GM12878 (cell line): ENCODE data around the gene RFWD3. TPM values are rescaled to one million over a fixed set of nuclear protein-coding genes. Genes with fewer than 3 reads are reported as not detected.

Source experiments
- ATAC-seq: fragments of 200-7000 bp; cut with Tn5 transposase; 3 replicates; pipeline ENCODE4 v1.9.1; 2020; ENCODE audit warnings: mild to moderate bottlenecking, moderate library complexity
- BruUV-seq: library from RNA; stranded (reverse); fragments of 400-500 nt; replicated peaks from 2 replicates; lab custom pipeline; 2021; lab: Mats Ljungman, UMichigan
- CTCF ChIA-PET: fragments of 300-600 bp; sonication (Branson Sonifier 250); formaldehyde crosslinking; extraction: SDS; loops from one replicate; lab custom pipeline; 2021; ENCODE audit warnings: inconsistent platforms; lab: Yijun Ruan, JAX
- POLR2A ChIA-PET: fragments of 350-600 bp; formaldehyde crosslinking; extraction: SDS; loops from one replicate; lab custom pipeline; 2021; ENCODE audit warnings: inconsistent platforms; lab: Charles Lee
- RAD21 ChIA-PET: fragments of 300-600 bp; sonication (Branson Sonifier 250); formaldehyde crosslinking; loops from one replicate; lab custom pipeline; 2023; ENCODE audit warnings: antibody characterized with exemption; ENCODE audit not compliant: unreplicated experiment; lab: Charles Lee
- SMC1A ChIA-PET: fragments of 300-600 bp; sonication (Branson Sonifier 250); formaldehyde crosslinking; loops from one replicate; lab custom pipeline; 2023; ENCODE audit not compliant: unreplicated experiment, uncharacterized antibody; lab: Charles Lee
- DNase-seq: peaks from one replicate; pipeline ENCODE4 v3.0.0-alpha.2; 2011; ENCODE audit warnings: low read depth, low spot score
- FAIRE-seq: peaks from 3 replicates; lab custom pipeline; 2011; peaks lifted over from hg19 to GRCh38; lab: Jason Lieb, UNC
- H2AFZ ChIP-seq: 2 replicates; pipeline ENCODE4 v1.6.0; 2011; ENCODE audit warnings: low read depth, low read length, control low read depth; ENCODE audit not compliant: control insufficient read depth
- H3K27ac ChIP-seq: 2 replicates; pipeline ENCODE4 v1.5.1; 2011; ENCODE audit warnings: control low read depth; ENCODE audit not compliant: control insufficient read depth, insufficient read depth
- H3K27me3 ChIP-seq, 2 experiments: replicated peaks in 1 of 2; 2 replicates each; pipeline versions ENCODE4 v1.6.0 to v1.6.1; 2011; ENCODE audit warnings: low read length in 1 of 2; ENCODE audit not compliant: control insufficient read depth in 2 of 2, insufficient read depth in 2 of 2
- H3K36me3 ChIP-seq, 2 experiments: 2 replicates each; pipeline ENCODE4 v1.5.1; 2011; ENCODE audit warnings: low read length in 1 of 2; ENCODE audit not compliant: control insufficient read depth in 2 of 2, insufficient read depth in 2 of 2
- H3K4me1 ChIP-seq: 2 replicates; pipeline ENCODE4 v1.6.1; 2011; ENCODE audit warnings: mild to moderate bottlenecking, low read length, moderate library complexity, mixed read lengths; ENCODE audit not compliant: control insufficient read depth, insufficient read depth
- H3K4me2 ChIP-seq: 2 replicates; pipeline ENCODE4 v1.6.0; 2011; ENCODE audit warnings: control low read depth; ENCODE audit not compliant: control insufficient read depth, insufficient read depth
- H3K4me3 ChIP-seq: fragments of 200-600 bp; sonication (generic); 2 replicates; pipeline ENCODE4 v1.5.1; 2016
- H3K79me2 ChIP-seq: 2 replicates; pipeline ENCODE4 v1.6.0; 2011; ENCODE audit warnings: low read length; ENCODE audit not compliant: control insufficient read depth, insufficient read depth
- H3K9ac ChIP-seq: 2 replicates; pipeline ENCODE4 v1.8.0; 2011; ENCODE audit warnings: low read length, control low read depth, mixed read lengths; ENCODE audit not compliant: control insufficient read depth, insufficient read depth
- H3K9me3 ChIP-seq: replicated peaks from 3 replicates; pipeline ENCODE4 v1.5.1; 2011; ENCODE audit warnings: mild to moderate bottlenecking, low read length; ENCODE audit not compliant: control insufficient read depth, insufficient read depth
- H4K20me1 ChIP-seq: 2 replicates; pipeline ENCODE4 v1.6.0; 2011; ENCODE audit not compliant: control insufficient read depth, insufficient read depth
- ATF7 ChIP-seq: fragments of 450-650 bp; IDR thresholded peaks from 2 replicates; pipeline ENCODE4 v1.6.1; 2016; ENCODE audit warnings: low read depth, mild to moderate bottlenecking
- BCL11A ChIP-seq: IDR thresholded peaks from 2 replicates; pipeline ENCODE4 v1.6.1; 2011; ENCODE audit warnings: low read depth, low read length
- CHD4 ChIP-seq: fragments of 200-600 bp; sonication (generic); IDR thresholded peaks from 2 replicates; pipeline ENCODE4 v1.6.1; 2016; ENCODE audit warnings: mild to moderate bottlenecking
- MYC ChIP-seq: IDR thresholded peaks from 2 replicates; pipeline ENCODE4 v1.6.1; 2011; ENCODE audit warnings: mild to moderate bottlenecking, low read length, moderate library complexity, inconsistent platforms; ENCODE audit not compliant: insufficient read depth, insufficient replicate concordance, insufficient read length, severe bottlenecking
- SUZ12 ChIP-seq: fragments of 200-600 bp; sonication (generic); IDR thresholded peaks from one replicate; pipeline ENCODE4 v1.6.1; 2018; ENCODE audit warnings: antibody characterized with exemption, mild to moderate bottlenecking; ENCODE audit not compliant: unreplicated experiment
- TBL1XR1 ChIP-seq: IDR thresholded peaks from 2 replicates; pipeline ENCODE4 v1.6.1; 2012; ENCODE audit warnings: low read depth, low read length, improper control_type of control experiment
- WGBS: methylation state at CpG from one replicate; pipeline ENCODE4 v1.1.6; 2016; ENCODE audit warnings: low lambda C conversion rate; ENCODE audit not compliant: insufficient replicate concordance, insufficient coverage; ENCODE audit errors: missing lambda C conversion rate; 5-methylcytosine and 5-hydroxymethylcytosine counted together
- in situ Hi-C: fragments of 300-500 bp; cut with MboI; formaldehyde crosslinking; loops from 9 replicates; pipeline ENCODE4 v1.14.3; 2018; ENCODE audit warnings: mixed read lengths
- intact Hi-C: fragments of 100-400 bp; cut with micrococcal nuclease; formaldehyde crosslinking; loops from one replicate; pipeline ENCODE4 v1.14.2; 2022; ENCODE audit not compliant: unreplicated experiment
- polyA plus RNA-seq, 11 experiments: library from polyadenylated mRNA; depleted of rRNA in 4 of 11; unstranded in 6 of 11; stranded (reverse) in 5 of 11; fragments of >200 nt; fragmentation: Nextera tagmentation in 4 of 11; fragmentation: Illumina TruSeq in 1 of 11; extraction: Ambion mirVana in 4 of 11; extraction: Trizol in 1 of 11; gene quantifications; 1 replicate in 1 of 11; 2 replicates in 10 of 11; pipeline versions ENCODE4 v1.2.1 to v1.2.3, GENCODE V29; 2011 to 2016; ENCODE audit warnings: inconsistent platforms in 2 of 11, missing spikeins in 2 of 11, low read depth in 1 of 11
- total RNA-seq, 4 experiments: library from RNA; depleted of rRNA in 3 of 4; stranded (reverse); fragments of >200 nt in 3 of 4; fragmentation: Illumina TruSeq in 1 of 4; extraction: Trizol in 1 of 4; gene quantifications; 2 replicates each; pipeline versions ENCODE4 v1.2.1 to v1.2.3, GENCODE V29; 2013 to 2021
- TF ChIP-seq, protein P1 (sequence below): fragments of 450-650 bp; IDR thresholded peaks from 2 replicates; pipeline ENCODE4 v1.6.1; 2017; ENCODE audit warnings: low read depth, mild to moderate bottlenecking, moderate library complexity
- TF ChIP-seq, protein P2 (sequence below): IDR thresholded peaks from 2 replicates; pipeline ENCODE4 v1.6.1; 2011; ENCODE audit warnings: borderline replicate concordance, low read depth, mild to moderate bottlenecking, moderate library complexity, mixed read lengths, low read length; ENCODE audit not compliant: insufficient read depth; ENCODE audit errors: extremely low read length

Gene RFWD3
- total and polyA plus RNA-seq, 10 of the 15 experiments (the other 5 are each of a cell fraction or from before 2014, with no cell fraction given), result 10.7 to 78.5 (median 51.2) TPM

- Histone ChIP-seq H3K9ac (no peak overlapping the region), H3K79me2 (no peaks in the 10 kb centered on the region), H3K36me3 (peaks cover 2 to 5% of the 10 kb centered on the region in 2 experiments; a peak in 3 of 4 replicates), H3K4me2 (no peak overlapping the region), H3K27me3 (no peaks in the 10 kb centered on the region), H4K20me1 (no peaks in the 10 kb centered on the region), H3K4me3 (no peak overlapping the region), H2AFZ (no peak overlapping the region), H3K4me1 (no peaks in the 10 kb centered on the region), H3K27ac (no peak overlapping the region), H3K9me3 (no peaks in the 10 kb centered on the region)
- FAIRE-seq (no peak), ATAC-seq (no peak), DNase-seq (no peak)
- TF ChIP-seq TBL1XR1 (no peak), MYC (no peak), ATF7 (no peak), CHD4 (no peak), BCL11A (no peak), SUZ12 (no peak)
- TF ChIP-seq, protein P1, sequence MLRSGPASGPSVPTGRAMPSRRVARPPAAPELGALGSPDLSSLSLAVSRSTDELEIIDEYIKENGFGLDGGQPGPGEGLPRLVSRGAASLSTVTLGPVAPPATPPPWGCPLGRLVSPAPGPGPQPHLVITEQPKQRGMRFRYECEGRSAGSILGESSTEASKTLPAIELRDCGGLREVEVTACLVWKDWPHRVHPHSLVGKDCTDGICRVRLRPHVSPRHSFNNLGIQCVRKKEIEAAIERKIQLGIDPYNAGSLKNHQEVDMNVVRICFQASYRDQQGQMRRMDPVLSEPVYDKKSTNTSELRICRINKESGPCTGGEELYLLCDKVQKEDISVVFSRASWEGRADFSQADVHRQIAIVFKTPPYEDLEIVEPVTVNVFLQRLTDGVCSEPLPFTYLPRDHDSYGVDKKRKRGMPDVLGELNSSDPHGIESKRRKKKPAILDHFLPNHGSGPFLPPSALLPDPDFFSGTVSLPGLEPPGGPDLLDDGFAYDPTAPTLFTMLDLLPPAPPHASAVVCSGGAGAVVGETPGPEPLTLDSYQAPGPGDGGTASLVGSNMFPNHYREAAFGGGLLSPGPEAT, result no peak
- TF ChIP-seq, protein P2, sequence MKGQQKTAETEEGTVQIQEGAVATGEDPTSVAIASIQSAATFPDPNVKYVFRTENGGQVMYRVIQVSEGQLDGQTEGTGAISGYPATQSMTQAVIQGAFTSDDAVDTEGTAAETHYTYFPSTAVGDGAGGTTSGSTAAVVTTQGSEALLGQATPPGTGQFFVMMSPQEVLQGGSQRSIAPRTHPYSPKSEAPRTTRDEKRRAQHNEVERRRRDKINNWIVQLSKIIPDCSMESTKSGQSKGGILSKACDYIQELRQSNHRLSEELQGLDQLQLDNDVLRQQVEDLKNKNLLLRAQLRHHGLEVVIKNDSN, result no peak
- in situ Hi-C loops (no loop called here), intact Hi-C loops (no loop called here)
- no TSS peak for BruUV-seq
- ChIA-PET POLR2A (interaction anchor here (0.6 to 1.0 kb wide), 5 partner anchors 10 to 186 kb away, joined by 3 to 6 read pairs (median 3); partner anchors contain the start of gene GLG1), RAD21 (no interaction called here), SMC1A (interaction anchor here (0.6 to 1.8 kb wide), 6 partner anchors 9 to 307 kb away, joined by 3 to 5 read pairs (median 3); no protein-coding TSS in a partner anchor), CTCF (interaction anchor here (0.5 to 1.3 kb wide), 7 partner anchors 9 to 308 kb away, joined by 3 to 5 read pairs (median 3); no protein-coding TSS in a partner anchor)
- 95% methylated on average over 1 of the region's 1 CpG for WGBS
Observed at GRCh38 chr16:74617206-74617788, 49.4 kb downstream of the RFWD3 start.
